Stimulated activated naive B cell treated with anti-CD40 and anti-IgM and Interleukin-4, amounts not matched to agents 10 μg/mL and 1 μg/mL and 100 μg/mL, for 72 hours (primary cell): Measurements from ENCODE around the gene CLEC2L.

Experiments used
- ATAC-seq, 2 donors: fragments of 150-1000 bp; cut with Tn5 transposase; replicated peaks; 2 replicates each; pipeline ENCODE4 v1.10.0; 2021; ENCODE audit warnings: moderate library complexity in 1 of 2
- DNase-seq: peaks from one replicate; pipeline ENCODE4 v3.0.0; 2021
- H3K27ac Mint-ChIP-seq: one replicate; pipeline ENCODE4 v1.8.0; 2022; ENCODE audit warnings: mild to moderate bottlenecking, mixed read lengths
- H3K27me3 Mint-ChIP-seq, 2 donors: one replicate each; pipeline ENCODE4 v1.8.0; 2022; ENCODE audit warnings: mixed read lengths in 2 of 2
- H3K36me3 Mint-ChIP-seq, 2 donors: one replicate each; pipeline ENCODE4 v1.8.0; 2022; ENCODE audit warnings: mixed read lengths in 2 of 2, mild to moderate bottlenecking in 1 of 2
- H3K4me1 Mint-ChIP-seq, 2 donors: one replicate each; pipeline ENCODE4 v1.8.0; 2022; ENCODE audit warnings: mixed read lengths in 2 of 2, mild to moderate bottlenecking in 1 of 2
- H3K4me3 Mint-ChIP-seq, 2 donors: one replicate each; pipeline ENCODE4 v1.8.0; 2022; ENCODE audit warnings: mild to moderate bottlenecking in 2 of 2, mixed read lengths in 2 of 2, moderate library complexity in 1 of 2
- H3K9me3 Mint-ChIP-seq, 2 donors: one replicate each; pipeline ENCODE4 v1.8.0; 2022; ENCODE audit warnings: mixed read lengths in 2 of 2, mild to moderate bottlenecking in 1 of 2

The CLEC2L gene

GRCh38 chr7:139496528-139496927 is 27.0 kb upstream of the CLEC2L start:
- no peak for ATAC-seq
- Mint-ChIP-seq H3K27ac (no peak overlapping the region), H3K27me3 (peaks cover 6 to 29% of the 10 kb centered on the region in 2 donors), H3K4me3 (no peak overlapping the region), H3K9me3 (peaks cover 8% of the 10 kb centered on the region in 2 donors), H3K4me1 (peaks cover 23 to 31% of the 10 kb centered on the region in 2 donors), H3K36me3 (peaks cover 0 to 5% of the 10 kb centered on the region in 2 donors)
- no peak for DNase-seq

DNA sequence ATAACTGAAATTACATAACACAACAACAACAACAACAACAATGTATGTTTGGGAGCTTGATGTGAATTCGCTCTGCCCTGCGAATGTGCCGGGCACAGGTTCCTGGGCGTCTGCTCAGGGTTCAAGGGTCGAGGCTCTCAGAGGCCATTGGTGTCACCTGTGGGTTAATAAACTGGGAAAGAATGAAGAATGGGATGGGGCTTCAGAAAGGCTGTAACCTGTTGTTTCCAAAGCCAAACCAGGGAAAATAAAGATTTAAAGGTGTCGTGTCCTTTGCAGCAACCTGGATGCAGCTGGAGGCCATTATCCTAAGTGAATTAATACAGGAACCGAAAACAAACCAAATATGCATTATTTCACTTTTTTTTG is 22.7 kb upstream of the CLEC2L start:
- H3K4me1 Mint-ChIP-seq = peaks cover 8 to 14% of the 10 kb centered on the region in 2 donors
- ATAC-seq = no peak
- DNase-seq = no peak
- no peak overlapping the region for H3K27ac Mint-ChIP-seq
- H3K9me3 Mint-ChIP-seq = no peaks in the 10 kb centered on the region
- H3K27me3 Mint-ChIP-seq = peaks cover 6 to 19% of the 10 kb centered on the region in 2 donors
- H3K4me3 Mint-ChIP-seq = no peak overlapping the region
- no peaks in the 10 kb centered on the region for H3K36me3 Mint-ChIP-seq

DNA sequence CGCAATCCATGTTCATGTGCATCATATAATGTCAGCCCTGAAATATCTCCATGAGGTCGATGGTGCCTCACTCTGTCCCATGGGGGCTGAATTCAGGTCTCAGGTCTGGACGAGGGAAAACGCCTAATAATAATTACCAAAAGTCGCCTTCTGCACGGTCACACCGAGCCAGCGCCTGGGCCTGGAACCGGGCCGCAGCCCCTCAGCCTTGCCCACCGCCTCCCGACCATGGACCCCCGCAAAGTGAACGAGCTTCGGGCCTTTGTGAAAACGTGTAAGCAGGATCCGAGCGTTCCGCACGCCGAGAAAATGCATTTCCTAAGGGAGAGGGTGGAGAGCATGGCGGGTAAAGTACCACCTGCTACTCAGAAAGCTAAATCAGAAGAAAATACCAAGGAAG is 21.3 kb upstream of the CLEC2L start:
- Mint-ChIP-seq H3K9me3 (no peaks in the 10 kb centered on the region), H3K27ac (no peak overlapping the region), H3K36me3 (no peaks in the 10 kb centered on the region), H3K4me1 (peaks cover 7 to 8% of the 10 kb centered on the region in 2 donors), H3K27me3 (peaks cover 6 to 9% of the 10 kb centered on the region in 2 donors), H3K4me3 (no peak overlapping the region)
- DNase-seq (no peak), ATAC-seq (no peak)

DNA sequence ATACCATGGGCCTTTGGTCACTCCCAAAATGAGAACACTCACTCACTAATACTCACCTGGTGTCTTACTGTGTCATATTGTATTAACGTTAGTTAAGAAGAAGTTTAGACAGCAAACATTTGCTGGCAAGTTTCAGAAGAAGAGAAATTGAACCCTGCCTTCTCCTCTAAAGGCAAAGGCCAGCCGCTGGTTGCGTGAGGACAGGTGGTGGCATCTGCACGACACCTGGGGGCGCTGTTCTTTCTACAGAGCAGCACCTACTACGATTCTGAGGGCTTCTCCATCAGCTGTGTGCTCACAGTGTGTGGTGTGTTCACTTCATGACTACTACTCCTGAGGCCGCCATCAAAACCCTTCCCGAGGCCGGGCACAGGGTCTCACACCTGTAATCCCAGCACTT is 17.9 kb upstream of the CLEC2L start:
- Mint-ChIP-seq H3K4me1 (peaks cover 0 to 2% of the 10 kb centered on the region in 2 donors), H3K9me3 (no peaks in the 10 kb centered on the region), H3K36me3 (no peaks in the 10 kb centered on the region), H3K27me3 (no peaks in the 10 kb centered on the region), H3K27ac (no peak overlapping the region), H3K4me3 (no peak overlapping the region)
- ATAC-seq (no peak), DNase-seq (no peak)

DNA sequence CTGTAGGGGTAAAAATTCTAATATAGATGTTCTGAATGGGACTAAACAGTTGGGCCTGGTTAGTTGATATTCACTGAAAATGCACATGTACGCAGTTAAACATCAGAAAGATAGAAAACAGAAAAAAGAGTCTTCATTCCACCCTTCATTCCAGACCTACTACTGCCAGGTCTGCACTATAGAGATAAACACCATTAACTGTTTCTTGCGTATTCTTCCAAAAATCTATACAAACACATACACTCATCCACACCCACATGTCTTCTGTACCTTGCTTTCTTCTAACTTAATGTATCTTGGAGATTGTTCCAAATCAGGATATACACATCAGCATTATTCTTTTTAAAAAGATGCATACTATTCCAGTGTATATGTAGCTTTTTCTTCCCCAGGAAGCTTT is 13.9 kb upstream of the CLEC2L start:
- Mint-ChIP-seq H3K36me3 (no peaks in the 10 kb centered on the region), H3K27me3 (no peaks in the 10 kb centered on the region), H3K4me1 (peaks cover 0 to 2% of the 10 kb centered on the region in 2 donors), H3K27ac (no peak overlapping the region), H3K9me3 (no peaks in the 10 kb centered on the region), H3K4me3 (no peak overlapping the region)
- DNase-seq (no peak), ATAC-seq (no peak)

DNA sequence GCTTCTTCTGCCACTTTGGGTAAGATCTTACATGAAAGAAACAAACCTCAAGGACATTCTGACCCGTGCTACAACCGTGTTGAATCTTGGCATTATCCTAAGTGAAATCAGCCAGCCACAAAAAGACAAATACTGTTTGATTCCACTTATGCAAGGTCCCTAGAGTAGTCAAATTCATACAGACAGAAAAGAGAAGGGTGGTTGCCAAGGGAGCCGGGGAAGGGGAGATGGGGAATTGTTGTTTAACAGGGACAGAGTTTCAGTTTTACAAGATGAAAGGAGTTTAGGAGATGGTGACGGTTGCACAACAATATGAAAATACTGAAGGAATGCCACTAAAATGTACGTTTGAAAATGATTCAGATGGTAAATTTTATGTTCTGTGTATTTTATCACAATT is 12.2 kb upstream of the CLEC2L start:
- H3K36me3 Mint-ChIP-seq = no peaks in the 10 kb centered on the region
- H3K27ac Mint-ChIP-seq = no peak overlapping the region
- no peak for ATAC-seq
- H3K27me3 Mint-ChIP-seq = no peaks in the 10 kb centered on the region
- H3K9me3 Mint-ChIP-seq = no peaks in the 10 kb centered on the region
- no peaks in the 10 kb centered on the region for H3K4me1 Mint-ChIP-seq
- DNase-seq = no peak
- no peak overlapping the region for H3K4me3 Mint-ChIP-seq

GRCh38 chr7:139515266-139515665 is 8.2 kb upstream of the CLEC2L start:
- no peak for ATAC-seq
- Mint-ChIP-seq H3K4me1 (no peaks in the 10 kb centered on the region), H3K4me3 (no peak overlapping the region)

GRCh38 chr7:139521439-139521838 is 2.0 kb upstream of the CLEC2L start:
- Mint-ChIP-seq H3K27ac (no peak overlapping the region), H3K36me3 (peaks cover 5 to 10% of the 10 kb centered on the region in 2 donors), H3K4me3 (no peak overlapping the region), H3K4me1 (peaks cover 4 to 7% of the 10 kb centered on the region in 2 donors), H3K27me3 (peaks cover 50% of the 10 kb centered on the region in 2 donors), H3K9me3 (peaks cover 3 to 7% of the 10 kb centered on the region in 2 donors)
- ATAC-seq (no peak), DNase-seq (no peak)

More at GRCh38 chr7:139515266-139515665, 8.2 kb upstream of the CLEC2L start:
- no peak overlapping the region for H3K27ac Mint-ChIP-seq
- H3K27me3 Mint-ChIP-seq = peaks cover 0 to 4% of the 10 kb centered on the region in 2 donors
- no peaks in the 10 kb centered on the region for H3K9me3 Mint-ChIP-seq
- no peak for DNase-seq
- H3K36me3 Mint-ChIP-seq = no peaks in the 10 kb centered on the region

DNA sequence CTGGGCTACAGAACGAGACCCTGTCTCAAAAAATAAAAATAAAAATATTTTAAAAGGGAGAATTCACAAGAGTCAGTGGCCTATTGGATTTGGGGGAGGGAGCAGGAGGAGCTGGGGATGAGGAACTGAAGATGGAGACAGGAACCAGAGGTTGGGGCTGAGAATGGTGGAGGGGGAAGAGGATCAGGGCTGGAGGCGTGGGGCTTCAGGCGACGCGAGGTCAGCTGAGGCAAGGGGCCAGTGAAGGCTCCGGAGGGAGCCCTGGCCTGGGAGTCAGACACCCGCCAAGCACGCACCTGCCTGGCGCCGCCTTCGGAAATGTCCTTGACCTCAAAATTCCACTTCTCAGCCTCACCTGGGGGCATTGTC is 671 bp upstream of the CLEC2L start:
- Mint-ChIP-seq H3K27me3 (peaks cover 54% of the 10 kb centered on the region in 2 donors), H3K36me3 (peaks cover 5 to 10% of the 10 kb centered on the region in 2 donors), H3K4me1 (peaks cover 4 to 7% of the 10 kb centered on the region in 2 donors), H3K4me3 (no peak overlapping the region), H3K9me3 (peaks cover 3 to 7% of the 10 kb centered on the region in 2 donors), H3K27ac (no peak overlapping the region)
- DNase-seq (no peak), ATAC-seq (no peak)

GRCh38 chr7:139523968-139524815 is 707 bp downstream of the CLEC2L start:
- Mint-ChIP-seq H3K27ac (no peak overlapping the region), H3K4me1 (peaks cover 4 to 7% of the 10 kb centered on the region in 2 donors), H3K9me3 (peaks cover 3 to 8% of the 10 kb centered on the region in 2 donors), H3K36me3 (peaks cover 5 to 10% of the 10 kb centered on the region in 2 donors), H3K4me3 (no peak overlapping the region), H3K27me3 (peaks cover 61 to 64% of the 10 kb centered on the region in 2 donors)
- ATAC-seq = no peak
- no peak for DNase-seq

- H3K27ac Mint-ChIP-seq = no peak overlapping the region
These were observed 1.8 kb downstream of the CLEC2L start for GRCh38 chr7:139525239-139525638.

DNA sequence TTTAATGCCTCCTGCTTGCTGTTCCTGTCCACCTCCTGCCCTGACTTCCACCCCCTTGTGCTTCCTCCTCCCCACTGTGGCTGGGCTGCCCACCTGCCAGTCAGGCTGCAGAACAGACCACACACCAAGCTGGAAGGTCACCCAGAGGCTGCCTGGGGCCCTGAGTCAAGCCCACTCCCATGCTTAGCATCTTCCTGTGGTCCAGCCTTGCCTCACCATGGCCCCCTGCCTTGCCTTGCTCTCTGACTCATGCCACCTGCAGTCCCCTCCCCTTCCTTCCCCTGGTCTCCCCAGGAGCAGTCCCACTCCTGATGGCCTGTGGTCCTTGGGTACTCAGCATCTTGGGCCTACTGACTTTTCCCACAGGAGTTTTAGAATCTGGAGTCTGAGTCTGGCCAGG is 2.3 kb downstream of the CLEC2L start:
- peaks cover 65 to 70% of the 10 kb centered on the region in 2 donors for H3K27me3 Mint-ChIP-seq
- no peak for DNase-seq
- H3K4me1 Mint-ChIP-seq = peaks cover 4 to 7% of the 10 kb centered on the region in 2 donors
- H3K9me3 Mint-ChIP-seq = peaks cover 3 to 8% of the 10 kb centered on the region in 2 donors
- no peak for ATAC-seq
- H3K36me3 Mint-ChIP-seq = peaks cover 5 to 10% of the 10 kb centered on the region in 2 donors
- no peak overlapping the region for H3K27ac Mint-ChIP-seq
- H3K4me3 Mint-ChIP-seq = no peak overlapping the region

More at GRCh38 chr7:139525239-139525638, 1.8 kb downstream of the CLEC2L start:
- Mint-ChIP-seq H3K27me3 (peaks cover 65 to 70% of the 10 kb centered on the region in 2 donors), H3K36me3 (peaks cover 5 to 10% of the 10 kb centered on the region in 2 donors), H3K4me1 (peaks cover 4 to 7% of the 10 kb centered on the region in 2 donors), H3K4me3 (no peak overlapping the region), H3K9me3 (peaks cover 3 to 8% of the 10 kb centered on the region in 2 donors)
- DNase-seq (no peak), ATAC-seq (no peak)

DNA sequence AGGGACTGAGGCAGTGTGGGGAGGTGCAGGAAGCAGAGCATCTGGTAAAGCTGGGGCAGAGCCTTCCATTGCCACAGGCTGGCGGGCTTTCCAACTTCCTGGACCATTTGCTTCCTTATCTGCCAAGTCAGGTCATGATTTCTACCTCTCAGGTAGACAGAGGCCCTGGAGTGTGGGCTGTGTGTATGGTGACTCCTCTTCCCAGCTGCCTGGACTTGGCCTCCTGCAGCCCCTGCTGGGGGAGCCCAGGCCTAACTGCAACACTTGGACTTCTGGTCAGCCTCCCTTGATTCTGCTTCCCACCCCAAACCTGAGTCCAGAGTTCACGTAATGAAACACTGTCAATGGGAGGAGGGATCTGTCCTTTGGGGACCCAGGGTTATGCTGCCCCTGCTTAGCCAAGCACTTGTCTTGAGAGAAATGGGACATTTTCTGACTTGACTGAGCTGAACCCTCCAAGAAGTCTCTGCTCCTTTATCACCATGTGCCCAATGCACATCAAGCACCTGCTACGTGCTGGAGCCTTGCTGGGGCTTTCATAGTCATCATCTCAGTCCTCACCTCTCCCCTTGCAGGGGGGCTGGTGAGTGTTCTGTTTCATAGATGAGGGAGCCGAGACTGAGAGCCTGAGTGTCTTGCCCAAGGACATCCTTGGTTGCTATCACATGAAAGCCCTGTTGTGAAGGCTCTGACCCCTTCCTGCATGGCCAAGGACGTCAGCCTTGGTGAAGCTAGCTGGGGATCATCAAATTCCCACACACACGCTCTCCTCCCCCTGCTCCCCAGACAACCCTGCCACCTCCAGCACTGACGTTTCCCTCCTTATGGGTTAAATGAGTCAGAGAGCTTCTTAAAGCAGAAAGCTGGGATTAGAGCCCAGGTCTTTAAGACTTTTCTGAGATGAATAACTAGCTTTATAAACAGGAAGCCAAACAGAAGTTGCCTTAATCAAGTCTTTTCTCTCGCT is 3.4 kb downstream of the CLEC2L start:
- H3K9me3 Mint-ChIP-seq = peaks cover 0 to 2% of the 10 kb centered on the region in 2 donors
- H3K27me3 Mint-ChIP-seq = peaks cover 55 to 59% of the 10 kb centered on the region in 2 donors
- ATAC-seq = no peak
- no peak for DNase-seq
- H3K4me3 Mint-ChIP-seq = no peak overlapping the region
- peaks cover 4 to 7% of the 10 kb centered on the region in 2 donors for H3K4me1 Mint-ChIP-seq
- H3K36me3 Mint-ChIP-seq = peaks cover under 1 to 4% of the 10 kb centered on the region in 2 donors
- no peak overlapping the region for H3K27ac Mint-ChIP-seq

- no peak for ATAC-seq
- no peaks in the 10 kb centered on the region for H3K4me1 Mint-ChIP-seq
- no peak overlapping the region for H3K27ac Mint-ChIP-seq
These were observed 7.6 kb downstream of the CLEC2L start for GRCh38 chr7:139531094-139531493.

More at GRCh38 chr7:139531094-139531493, 7.6 kb downstream of the CLEC2L start:
- Mint-ChIP-seq H3K9me3 (peaks cover 0 to 1% of the 10 kb centered on the region in 2 donors), H3K36me3 (no peaks in the 10 kb centered on the region), H3K4me3 (no peak overlapping the region), H3K27me3 (peaks cover 31 to 34% of the 10 kb centered on the region in 2 donors)
- no peak for DNase-seq
